Stimulated activated CD4-positive, alpha-beta T cell treated with anti-CD3 and anti-CD28 coated beads, Interleukin-2, amount 100 ng/mL, for 24 hours (primary cell): ENCODE data around the gene KDM2B.
A peak's percentile ranks its signal among the peaks of the same experiment; 100 is the strongest.
"Not testable (repeated sequence)": the region's sequence is repeated elsewhere in the genome, so short reads cannot be mapped to it uniquely, and the experiment has no call there.

Source experiments
- DNase-seq, 2 donors: peaks; one replicate each; pipeline ENCODE4 v3.0.0-alpha.2; 2020

The KDM2B gene

DNA sequence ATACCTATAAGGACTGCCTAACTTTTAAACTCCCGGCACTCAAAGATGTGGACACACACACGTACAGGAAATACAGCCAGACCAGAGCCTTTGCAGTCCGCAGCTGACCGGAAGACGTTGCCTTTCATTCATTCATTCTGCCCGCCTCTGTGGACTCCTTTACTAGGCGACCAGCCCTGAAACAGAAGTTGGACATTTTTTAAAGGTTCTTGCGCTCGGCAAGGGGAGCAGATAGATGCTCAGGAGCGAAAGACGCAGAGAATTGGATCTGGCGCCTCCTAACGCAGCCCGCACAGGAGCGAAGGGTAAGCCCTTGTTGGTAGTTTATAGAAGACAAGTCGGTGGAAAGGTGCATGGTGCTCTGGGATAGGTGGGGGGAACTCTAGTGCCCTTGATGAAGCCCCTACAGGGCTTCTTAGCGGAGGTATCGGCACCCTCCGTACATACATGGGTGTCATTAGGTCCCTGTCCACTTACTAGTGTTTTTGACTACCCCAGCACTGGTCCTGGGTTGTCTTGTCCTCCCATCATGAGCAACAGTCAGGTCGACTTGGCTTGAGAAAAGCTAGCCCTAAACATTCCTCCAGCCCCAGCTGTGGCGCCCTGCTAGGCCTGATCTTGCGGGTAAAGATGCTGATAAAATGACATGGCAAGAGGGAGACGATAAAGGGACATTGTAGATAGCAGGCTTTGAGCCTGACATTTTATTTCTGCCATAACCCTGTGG, at the start of gene KDM2B:
KDM2B (minus strand) TSS at position 65 of the 727 bp plus-strand sequence. CDS start 112 bp downstream, outside the sequence.
- peak; percentile 31 to 34 for DNase-seq

GRCh38 chr12:121628536-121628935, 47.7 kb upstream of the KDM2B start:
- peak in 1 of 2 donors; percentile 22 for DNase-seq

DNA sequence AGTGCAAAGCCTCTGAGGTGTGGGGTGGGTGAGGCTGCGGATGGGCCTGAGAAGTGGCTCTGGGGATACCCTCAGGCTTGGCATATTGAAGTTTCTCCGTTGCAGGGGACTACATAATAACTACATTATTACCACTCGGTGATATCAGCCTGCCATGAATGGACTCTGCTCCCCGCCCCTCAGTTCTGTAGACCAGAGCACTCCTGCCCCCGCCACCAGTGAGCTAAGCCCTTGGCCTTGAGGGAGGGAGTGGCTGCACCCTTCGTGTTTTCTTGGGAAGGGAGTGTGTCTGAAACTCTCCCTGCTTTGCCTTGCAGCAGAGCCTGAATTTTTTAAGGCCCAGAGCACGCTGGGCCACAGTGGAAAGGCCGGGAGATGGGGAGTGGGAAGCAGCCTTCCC, 47.2 kb upstream of the KDM2B start:
- peak; percentile 29 to 34 for DNase-seq

DNA sequence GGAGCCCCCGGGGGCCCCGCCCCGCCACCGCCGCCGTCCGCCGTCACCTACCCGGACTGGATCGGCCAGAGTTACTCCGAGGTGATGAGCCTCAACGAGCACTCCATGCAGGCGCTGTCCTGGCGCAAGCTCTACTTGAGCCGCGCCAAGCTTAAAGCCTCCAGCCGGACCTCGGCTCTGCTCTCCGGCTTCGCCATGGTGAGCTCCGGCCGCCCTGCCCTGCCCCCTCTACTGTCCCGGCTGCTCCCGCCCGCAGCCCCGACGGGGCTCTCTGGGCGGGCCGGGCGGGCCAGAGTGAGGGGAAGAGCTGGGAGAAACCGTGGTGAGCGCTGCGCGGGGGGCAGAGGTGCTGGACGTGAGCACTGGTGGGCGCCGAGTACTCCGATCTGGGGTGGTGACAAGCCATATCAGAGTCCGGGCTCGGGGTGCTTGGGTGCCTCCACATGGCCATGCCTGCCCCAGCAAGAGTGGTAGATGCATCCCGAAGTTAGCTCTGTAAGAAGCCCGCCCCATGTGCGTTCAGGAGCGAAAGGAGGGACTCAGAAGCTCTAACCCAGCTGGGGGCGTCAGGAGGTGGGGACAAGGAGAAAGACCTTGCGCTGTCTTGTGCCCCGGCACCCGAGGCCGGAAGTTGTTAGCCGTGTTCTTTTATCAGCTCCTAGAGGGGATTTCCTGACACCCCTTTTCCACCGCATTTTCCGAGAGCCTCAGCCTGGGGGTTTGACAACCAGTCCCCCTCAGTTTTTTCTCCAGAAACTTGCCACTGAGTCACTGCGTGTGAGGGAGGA, 46.2 kb upstream of the KDM2B start:
- peak; percentile 89 to 91 for DNase-seq

GRCh38 chr12:121626087-121626852, 45.4 kb upstream of the KDM2B start, which contains the start of gene ORAI1:
TSS of gene ORAI1 (plus strand) at chr12:121626530.
- peak; percentile 94 to 99 for DNase-seq

GRCh38 chr12:121620333-121620891, 39.6 kb upstream of the KDM2B start:
- no peak for DNase-seq

DNA sequence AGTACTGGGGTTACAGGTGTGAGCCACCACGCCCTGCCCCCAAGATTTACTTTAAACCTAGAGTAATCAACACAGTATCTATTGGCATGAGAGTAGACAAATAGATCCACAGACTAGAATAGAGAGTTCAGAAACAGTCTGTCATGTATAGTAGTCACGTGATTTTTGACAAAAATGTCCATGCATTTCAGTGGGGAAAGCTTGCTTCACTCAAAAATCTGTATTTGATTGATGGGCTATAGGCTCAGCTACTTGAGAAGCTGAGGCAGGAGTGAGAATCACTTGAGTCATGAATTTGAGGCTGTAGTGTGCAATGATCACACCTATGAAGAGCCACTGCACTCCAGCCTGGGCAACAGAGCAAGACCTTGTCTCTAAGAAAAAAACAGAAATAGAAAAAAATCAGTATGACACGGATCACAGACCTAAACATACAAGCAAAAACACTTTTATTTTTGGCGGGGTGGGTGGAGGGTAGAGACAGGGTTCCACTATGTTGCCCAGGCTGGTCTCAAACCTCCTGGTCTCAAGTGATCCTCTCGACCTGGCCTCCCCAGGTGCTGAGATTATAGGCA, 37.9 kb upstream of the KDM2B start:
- no peak for DNase-seq

DNA sequence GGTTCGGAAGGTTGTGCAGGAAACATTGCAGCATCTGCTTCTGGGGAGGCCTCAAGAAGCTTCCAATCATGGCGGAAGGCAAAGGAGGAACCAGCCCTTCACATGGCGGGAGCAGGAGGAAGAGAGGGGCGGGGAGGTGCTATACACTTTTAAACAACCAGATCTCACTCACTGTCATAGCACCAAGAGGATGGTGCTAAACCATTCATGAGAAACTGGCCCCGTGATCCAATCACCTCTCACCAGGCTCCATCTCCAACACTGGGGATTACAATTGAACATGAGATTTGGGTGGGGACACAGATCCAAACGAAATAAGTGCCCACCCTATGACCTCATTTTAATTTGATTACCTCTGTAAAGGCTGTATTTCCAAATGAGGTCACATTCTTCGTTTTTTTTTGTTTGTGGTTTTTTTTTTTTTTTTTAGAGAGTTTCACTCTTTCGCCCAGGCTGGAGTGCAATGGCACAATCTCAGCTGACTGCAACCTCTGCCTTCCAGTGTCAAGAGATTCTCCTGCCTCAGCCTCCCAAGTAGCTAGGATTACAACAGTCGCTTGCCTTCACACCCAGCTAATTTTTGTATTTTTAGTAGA, 34.1 kb upstream of the KDM2B start:
- no peak for DNase-seq

GRCh38 chr12:121613462-121613861, 32.6 kb upstream of the KDM2B start:
- DNase-seq = no peak

DNA sequence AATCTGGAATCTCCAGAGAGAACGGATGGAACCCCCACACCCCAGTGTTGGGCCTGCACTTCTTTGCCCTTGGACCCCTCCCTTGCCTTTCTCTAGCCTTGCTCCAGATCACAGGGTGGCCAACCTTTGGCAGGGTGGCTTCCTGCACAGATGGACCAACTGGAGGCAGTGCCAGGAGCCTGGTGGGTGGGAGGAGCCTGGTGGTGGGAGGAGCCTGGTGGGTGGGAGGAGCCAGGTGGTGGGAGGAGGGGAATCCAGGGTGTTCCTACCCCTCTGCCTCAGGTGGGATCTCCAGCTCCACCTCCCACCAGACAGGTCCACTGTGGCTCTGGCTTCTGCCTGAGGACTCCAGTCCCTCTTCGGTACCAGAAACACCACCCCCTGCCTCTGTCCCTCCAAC, 30.5 kb upstream of the KDM2B start:
- DNase-seq = peak in 1 of 2 donors; percentile 45

DNA sequence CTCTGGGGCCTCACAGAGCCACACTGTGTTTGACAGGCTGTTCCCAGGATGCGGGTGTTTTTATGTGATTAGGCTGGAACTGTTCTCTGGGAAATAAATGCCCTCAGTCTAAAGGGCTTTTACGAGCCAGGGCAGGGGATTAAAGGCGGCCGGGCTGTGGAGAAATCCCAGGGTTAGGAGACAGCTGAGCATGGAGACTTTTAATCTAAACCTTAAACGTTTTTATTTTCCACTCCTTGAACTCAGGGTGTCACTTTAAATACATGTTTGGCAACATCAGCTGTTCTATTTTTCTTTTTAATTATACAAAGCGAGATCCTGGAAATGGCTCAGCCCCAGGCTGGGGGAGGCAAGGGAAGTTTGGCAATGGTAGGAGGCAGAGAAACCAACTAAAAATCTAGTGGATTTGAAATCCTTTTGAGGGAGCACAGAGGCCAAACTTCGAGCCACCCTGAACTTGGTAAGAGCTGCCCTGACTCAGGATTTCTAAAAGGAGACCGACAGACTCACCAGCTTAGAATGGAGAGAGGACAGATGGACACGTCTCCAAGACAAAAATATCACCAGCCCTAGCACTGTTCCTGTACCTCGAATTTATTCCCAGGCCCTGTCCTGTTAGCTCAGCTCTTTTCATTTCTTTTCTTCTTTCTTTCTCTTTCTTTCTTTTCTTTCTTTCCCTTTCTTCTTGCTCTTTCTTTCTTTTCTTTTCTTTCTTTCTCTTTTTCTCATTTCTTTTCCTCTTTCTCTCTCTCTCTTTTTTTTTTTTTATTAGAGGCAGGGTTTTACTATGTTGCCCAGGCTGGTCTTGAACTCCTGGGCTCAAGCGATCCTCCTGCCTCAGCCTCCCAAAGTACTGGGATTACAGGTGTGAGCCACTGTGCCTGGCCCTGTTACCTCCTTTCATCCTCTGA, 29.7 kb upstream of the KDM2B start:
- DNase-seq = no peak

DNA sequence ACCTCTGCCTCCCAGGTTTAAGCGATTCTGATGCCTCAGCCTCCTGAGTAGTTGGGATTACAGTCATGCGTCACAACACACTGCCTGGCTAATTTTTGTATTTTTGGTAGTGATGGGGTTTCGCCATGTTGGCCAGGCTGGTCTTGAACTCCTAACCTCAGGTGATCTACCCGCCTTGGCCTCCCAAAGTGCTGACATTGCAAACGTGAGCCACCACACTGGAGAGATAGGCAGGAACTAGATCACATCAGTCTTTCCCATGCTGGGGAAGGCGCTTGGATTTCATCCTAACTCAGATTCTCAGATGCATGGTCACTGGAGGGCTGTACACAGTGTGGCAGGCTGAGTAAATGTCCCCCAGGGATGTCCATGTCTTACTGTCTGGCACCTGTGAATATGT, 27.5 kb upstream of the KDM2B start:
- DNase-seq = no peak

DNA sequence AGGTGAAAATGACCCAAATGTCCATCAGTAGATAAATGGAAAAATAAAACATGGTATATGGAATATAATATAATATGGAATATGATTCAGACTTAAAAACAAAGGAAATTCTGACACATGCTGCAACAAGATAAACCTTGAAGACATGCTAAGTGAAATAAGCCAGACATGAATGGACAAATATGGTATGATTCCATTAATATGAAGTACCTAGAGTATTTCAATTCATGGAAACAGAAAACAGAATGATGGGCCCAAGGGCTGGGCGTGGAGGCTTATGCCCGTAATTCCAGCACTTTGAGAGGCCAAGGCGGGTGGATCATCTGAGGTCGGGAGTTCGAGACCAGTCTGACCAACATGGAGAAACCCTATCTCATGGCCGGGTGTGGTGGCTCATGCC, 22.8 kb upstream of the KDM2B start:
- DNase-seq = no peak

- no peak for DNase-seq
These were observed 21.9 kb upstream of the KDM2B start for GRCh38 chr12:121602766-121603165.

DNA sequence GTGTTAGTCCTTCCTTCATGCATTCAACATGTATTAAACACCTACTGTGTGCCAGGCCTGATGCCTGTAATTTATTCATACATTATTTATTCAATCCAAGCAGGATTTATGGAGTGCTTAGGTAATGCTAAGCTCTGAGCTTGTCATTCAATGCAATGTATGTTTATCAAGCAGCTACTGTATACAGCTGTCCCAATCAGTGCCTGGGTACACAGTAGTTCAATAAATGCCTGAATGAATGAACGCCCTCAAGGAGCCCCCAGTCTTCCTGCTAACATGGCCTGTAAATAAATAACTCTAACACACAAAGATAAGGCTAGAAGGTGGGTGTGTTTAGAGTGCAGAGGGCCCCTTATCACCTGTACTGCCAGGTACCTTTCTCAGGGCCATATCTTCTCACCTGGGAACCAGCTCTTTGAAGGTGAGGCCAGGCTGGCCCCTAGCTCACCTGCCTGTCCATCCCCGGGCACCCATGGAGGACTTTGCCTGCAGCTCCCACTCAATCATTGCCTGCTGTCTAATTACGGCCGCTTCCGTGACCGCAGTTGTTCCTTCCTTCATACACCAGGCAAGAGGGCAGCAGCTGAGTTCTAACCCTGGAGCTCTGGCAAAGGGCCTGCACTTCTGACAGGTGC, 20.0 kb upstream of the KDM2B start:
- no peak for DNase-seq

GRCh38 chr12:121596526-121596925, 15.7 kb upstream of the KDM2B start:
- no peak for DNase-seq

- DNase-seq = no peak
These were observed 14.7 kb upstream of the KDM2B start for GRCh38 chr12:121595520-121595919.

DNA sequence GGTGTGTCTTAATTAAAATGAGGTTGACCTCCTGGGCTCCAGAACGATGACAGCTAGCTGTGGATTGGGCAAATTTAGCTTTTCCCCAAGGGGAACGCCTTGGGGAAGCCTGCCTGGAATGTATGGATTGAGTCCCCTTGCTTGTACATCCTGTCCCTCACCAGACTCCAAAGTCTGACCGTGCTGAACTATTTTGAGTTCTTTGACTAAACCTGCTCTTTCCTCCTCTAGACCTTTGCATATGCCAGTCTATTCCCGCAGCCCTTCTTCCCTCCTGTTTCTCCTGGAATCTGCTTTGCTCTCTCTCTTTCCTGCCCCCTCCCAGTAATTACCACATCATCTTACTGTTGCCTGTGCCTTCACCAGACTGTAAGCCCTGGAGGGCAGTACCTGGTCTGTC, 11.5 kb upstream of the KDM2B start:
- no peak for DNase-seq

DNA sequence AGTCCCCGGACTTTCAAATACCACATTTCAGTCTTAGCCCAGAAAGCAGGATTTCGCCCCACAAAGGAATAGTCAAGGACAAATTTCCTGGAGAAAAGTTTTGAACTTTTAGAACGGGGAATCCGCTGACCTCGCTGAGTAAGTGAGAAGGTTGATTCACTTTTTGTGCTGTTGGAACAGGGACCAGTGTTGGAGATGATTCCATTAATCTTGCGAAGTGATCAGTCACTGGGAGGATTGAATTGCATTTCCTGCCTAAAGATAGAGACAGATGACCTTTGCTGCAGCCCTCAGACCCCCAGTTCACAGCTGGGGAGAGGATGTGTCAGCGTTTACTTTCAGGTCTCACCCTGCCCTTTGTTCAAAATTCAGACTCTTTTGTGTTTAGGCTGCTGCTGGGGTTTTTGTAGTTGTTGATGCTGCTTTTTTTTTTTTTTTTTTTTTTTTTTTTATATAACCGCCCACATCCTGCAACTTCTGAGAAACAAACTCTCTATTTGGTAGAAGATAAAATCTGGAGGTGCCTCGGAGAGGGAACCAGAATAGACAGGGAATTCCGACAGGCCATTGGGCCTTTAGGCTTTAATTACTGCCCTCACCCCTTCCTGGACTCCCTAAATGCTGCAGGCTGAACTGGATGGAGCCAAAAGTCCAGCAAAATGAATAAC, 9.8 kb upstream of the KDM2B start:
- DNase-seq = peak; percentile 53 to 68

DNA sequence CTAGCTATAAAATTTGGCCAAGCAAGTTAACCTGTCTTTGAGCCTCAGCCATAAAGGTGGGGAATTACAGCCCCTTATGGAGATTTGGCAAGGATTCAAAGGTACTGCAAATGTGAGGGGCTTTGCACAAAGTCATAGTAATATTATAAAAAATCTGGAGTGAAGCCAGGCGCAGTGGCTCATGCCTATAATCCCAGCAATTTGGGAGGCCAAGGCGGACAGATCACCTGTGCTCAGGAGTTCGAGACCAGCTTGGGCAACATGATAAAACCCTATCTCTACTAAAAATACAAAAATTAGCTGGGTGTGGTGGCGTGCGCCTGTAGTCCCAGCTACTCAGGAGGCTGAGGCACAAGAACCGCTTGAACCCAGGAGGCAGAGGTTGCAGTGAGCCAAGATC, 4.1 kb upstream of the KDM2B start:
- not testable (repeated sequence) for DNase-seq
